Esophagus muscularis mucosa (tissue), 4 donors: ENCODE results near the gene ZNF683.

Experiments
- EP300 ChIP-seq: sonication (generic); formaldehyde crosslinking; IDR thresholded peaks from one replicate; pipeline ENCODE4 v1.6.1; 2017; ENCODE audit warnings: antibody characterized with exemption
- POLR2A ChIP-seq: fragments of 450-650 bp; IDR thresholded peaks from one replicate; pipeline ENCODE4 v1.6.1; 2017; ENCODE audit warnings: antibody characterized with exemption, moderate library complexity, mild to moderate bottlenecking, low read depth
- TF ChIP-seq, protein P1 (sequence below), 3 experiments: fragments of 200-600 bp in 2 of 3; fragments of 450-650 bp in 1 of 3; sonication (generic) in 2 of 3; IDR thresholded peaks; one replicate each; pipeline ENCODE4 v1.5.1; 2017 to 2019; ENCODE audit warnings: antibody characterized with exemption in 3 of 3, mild to moderate bottlenecking in 2 of 3, moderate library complexity in 1 of 3

DNA sequence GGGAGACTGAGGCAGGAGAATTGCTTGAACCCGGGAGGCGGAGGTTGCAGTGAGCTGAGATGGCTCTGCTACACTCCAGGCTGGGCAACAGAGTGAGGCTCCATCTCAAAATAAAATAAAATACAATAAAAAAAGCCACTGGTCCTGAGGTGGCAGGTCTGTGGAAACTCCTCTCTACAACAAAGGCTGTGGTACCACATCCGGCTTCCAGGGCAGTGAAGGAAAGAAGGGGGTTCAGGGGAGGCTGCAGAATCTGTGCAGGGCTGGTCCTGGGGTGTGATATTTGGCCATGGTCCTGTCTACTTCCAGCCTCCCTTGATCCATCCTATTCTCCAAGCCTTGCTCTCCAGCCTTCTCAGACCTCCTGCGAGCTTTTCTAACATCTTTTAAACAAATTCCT is 731 bp upstream of the ZNF683 start:
- TF ChIP-seq POLR2A = no peak
- TF ChIP-seq EP300 = no peak
- TF ChIP-seq, protein P1, sequence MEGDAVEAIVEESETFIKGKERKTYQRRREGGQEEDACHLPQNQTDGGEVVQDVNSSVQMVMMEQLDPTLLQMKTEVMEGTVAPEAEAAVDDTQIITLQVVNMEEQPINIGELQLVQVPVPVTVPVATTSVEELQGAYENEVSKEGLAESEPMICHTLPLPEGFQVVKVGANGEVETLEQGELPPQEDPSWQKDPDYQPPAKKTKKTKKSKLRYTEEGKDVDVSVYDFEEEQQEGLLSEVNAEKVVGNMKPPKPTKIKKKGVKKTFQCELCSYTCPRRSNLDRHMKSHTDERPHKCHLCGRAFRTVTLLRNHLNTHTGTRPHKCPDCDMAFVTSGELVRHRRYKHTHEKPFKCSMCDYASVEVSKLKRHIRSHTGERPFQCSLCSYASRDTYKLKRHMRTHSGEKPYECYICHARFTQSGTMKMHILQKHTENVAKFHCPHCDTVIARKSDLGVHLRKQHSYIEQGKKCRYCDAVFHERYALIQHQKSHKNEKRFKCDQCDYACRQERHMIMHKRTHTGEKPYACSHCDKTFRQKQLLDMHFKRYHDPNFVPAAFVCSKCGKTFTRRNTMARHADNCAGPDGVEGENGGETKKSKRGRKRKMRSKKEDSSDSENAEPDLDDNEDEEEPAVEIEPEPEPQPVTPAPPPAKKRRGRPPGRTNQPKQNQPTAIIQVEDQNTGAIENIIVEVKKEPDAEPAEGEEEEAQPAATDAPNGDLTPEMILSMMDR (IDR thresholded peaks at IDR 0.05) = no peak
